Keratinocyte (primary cell): Measurements from ENCODE around the gene RIPK3. TPM values are rescaled to one million over a fixed set of nuclear protein-coding genes. Genes with fewer than 3 reads are reported as not detected.

ENCODE experiments used
- DNase-seq: peaks from one replicate; pipeline ENCODE4 v3.0.0-alpha.2; 2011; ENCODE audit warnings: low read depth, missing footprints, low spot score
- FAIRE-seq: peaks from 2 replicates; lab custom pipeline; 2011; peaks lifted over from hg19 to GRCh38; lab: Jason Lieb, UNC
- H2AFZ ChIP-seq: 2 replicates; pipeline ENCODE4 v1.6.0; 2012; ENCODE audit warnings: low read length, control low read depth, inconsistent platforms; ENCODE audit not compliant: control insufficient read depth
- H3K27ac ChIP-seq: 2 replicates; pipeline ENCODE4 v1.5.1; 2011; ENCODE audit warnings: low read length; ENCODE audit not compliant: control insufficient read depth, insufficient read depth
- H3K27me3 ChIP-seq: 3 replicates; pipeline ENCODE4 v1.6.0; 2011; ENCODE audit warnings: low read length; ENCODE audit not compliant: control insufficient read depth, insufficient read depth; ENCODE audit errors: extremely low read depth
- H3K36me3 ChIP-seq, 2 experiments: 2 replicates in 1 of 2; 3 replicates in 1 of 2; pipeline ENCODE4 v1.5.1; 2011; ENCODE audit warnings: low read length in 2 of 2, mild to moderate bottlenecking in 1 of 2; ENCODE audit not compliant: control insufficient read depth in 2 of 2, insufficient read depth in 2 of 2; ENCODE audit errors: extremely low read depth in 1 of 2
- H3K4me1 ChIP-seq: 3 replicates; pipeline ENCODE4 v1.5.1; 2011; ENCODE audit warnings: low read length; ENCODE audit not compliant: control insufficient read depth, insufficient read depth; ENCODE audit errors: extremely low read depth
- H3K4me2 ChIP-seq: 3 replicates; pipeline ENCODE4 v1.6.0; 2011; ENCODE audit warnings: low read depth, low read length; ENCODE audit not compliant: control insufficient read depth, insufficient read depth; ENCODE audit errors: extremely low read depth
- H3K4me3 ChIP-seq, 3 experiments: fragments of 200-600 bp in 1 of 3; sonication (generic) in 1 of 3; 2 replicates in 2 of 3; 3 replicates in 1 of 3; pipeline ENCODE4 v1.5.1; 2011 to 2016; ENCODE audit warnings: low read length in 3 of 3, mild to moderate bottlenecking in 3 of 3, control low read depth in 2 of 3, inconsistent platforms in 1 of 3, low read depth in 1 of 3, mixed read lengths in 1 of 3, mixed run types in 1 of 3, moderate library complexity in 1 of 3; ENCODE audit not compliant: control insufficient read depth in 2 of 3, insufficient read depth in 2 of 3; ENCODE audit errors: extremely low read depth in 1 of 3
- H3K79me2 ChIP-seq: 2 replicates; pipeline ENCODE4 v1.6.0; 2012; ENCODE audit warnings: low read length; ENCODE audit not compliant: control insufficient read depth, insufficient read depth
- H3K9ac ChIP-seq: 3 replicates; pipeline ENCODE4 v1.6.0; 2011; ENCODE audit warnings: low read length; ENCODE audit not compliant: control insufficient read depth, insufficient read depth; ENCODE audit errors: extremely low read depth
- H3K9me1 ChIP-seq: 3 replicates; pipeline ENCODE4 v1.6.0; 2011; ENCODE audit warnings: low read length; ENCODE audit not compliant: control insufficient read depth, insufficient read depth; ENCODE audit errors: extremely low read depth
- H3K9me3 ChIP-seq: 2 replicates; pipeline ENCODE4 v1.5.1; 2012; ENCODE audit warnings: low read depth, low read length; ENCODE audit not compliant: control insufficient read depth
- H4K20me1 ChIP-seq: 3 replicates; pipeline ENCODE4 v1.6.0; 2011; ENCODE audit warnings: low read length; ENCODE audit not compliant: control insufficient read depth, insufficient read depth; ENCODE audit errors: extremely low read depth
- CTCF ChIP-seq, 3 experiments: IDR thresholded peaks in 1 of 3; conservative IDR thresholded peaks in 1 of 3; optimal IDR thresholded peaks in 1 of 3; 2 replicates in 2 of 3; 3 replicates in 1 of 3; pipeline versions ENCODE3 to v1.5.1; 2011; ENCODE audit warnings: low read length in 3 of 3, mild to moderate bottlenecking in 3 of 3, moderate library complexity in 2 of 3, control low read depth in 1 of 3, inconsistent platforms in 1 of 3; ENCODE audit not compliant: insufficient read depth in 2 of 3; ENCODE audit errors: extremely low read depth in 1 of 3
- EZH2 ChIP-seq: IDR thresholded peaks from one replicate; pipeline ENCODE4 v1.6.1; 2012; ENCODE audit warnings: inconsistent platforms, mild to moderate bottlenecking, low read length, moderate library complexity
- dilution Hi-C: fragments of 300-500 bp; cut with MboI; formaldehyde crosslinking; loops from one replicate; pipeline ENCODE4 v1.7.0; 2020; ENCODE audit warnings: low sequenced_read_pairs; ENCODE audit not compliant: extremely low pct_ligation_motif_present
- polyA plus RNA-seq, 5 experiments: library from polyadenylated mRNA; depleted of rRNA in 3 of 5; stranded (reverse) in 3 of 5; stranded (forward) in 1 of 5; unstranded in 1 of 5; fragments of >200 nt; gene quantifications; 1 replicate in 1 of 5; 2 replicates in 3 of 5; 3 replicates in 1 of 5; pipeline versions ENCODE4 v1.2.1 to v1.2.3, GENCODE V29; 2011 to 2012; ENCODE audit warnings: missing spikeins in 2 of 5, low read depth in 1 of 5, low replicate concordance in 1 of 5

Gene RIPK3
- polyA plus RNA-seq, 1 donor (not counting 4 experiments of a cell fraction or from before 2014, with no cell fraction given): 8.0 TPM

- Histone ChIP-seq H3K27ac (peak overlapping the region; percentile 93), H3K4me1 (peaks cover 37% of the 10 kb centered on the region), H3K4me3 (peak overlapping the region; percentile 58 to 94 (median 80)), H3K9me3 (no peaks in the 10 kb centered on the region), H3K79me2 (peaks cover 32% of the 10 kb centered on the region), H3K36me3 (peaks cover 29 to 40% of the 10 kb centered on the region in 2 experiments), H3K9ac (peak overlapping the region; percentile 95), H3K9me1 (no peaks in the 10 kb centered on the region), H3K4me2 (peak overlapping the region; percentile 91), H2AFZ (peak overlapping the region; percentile 84), H4K20me1 (no peaks in the 10 kb centered on the region), H3K27me3 (no peaks in the 10 kb centered on the region)
- dilution Hi-C loops: no loop called here
- peak; percentile 75 for FAIRE-seq
- TF ChIP-seq EZH2: no peak
- no peak for TF ChIP-seq CTCF (optimal IDR thresholded peaks at IDR 0.05 in 1 of 3, IDR thresholded peaks at IDR 0.05 in 1 of 3, conservative IDR thresholded peaks at IDR 0.05 in 1 of 3; ENCODE audit: extremely low read depth in 1 of 3, insufficient read depth in 2 of 3, low read length in 3 of 3)
- DNase-seq: peak; percentile 87
Measured at GRCh38 chr14:24298892-24299254, 40.9 kb downstream of the RIPK3 start.

GRCh38 chr14:24297190-24297964 is 42.4 kb downstream of the RIPK3 start:
- no peak for TF ChIP-seq EZH2
- TF ChIP-seq CTCF (optimal IDR thresholded peaks at IDR 0.05 in 1 of 3, IDR thresholded peaks at IDR 0.05 in 1 of 3, conservative IDR thresholded peaks at IDR 0.05 in 1 of 3; ENCODE audit: extremely low read depth in 1 of 3, insufficient read depth in 2 of 3, low read length in 3 of 3): peak; percentile 47 to 71 (median 71)
- Histone ChIP-seq H3K9ac (no peak overlapping the region), H3K4me2 (peak overlapping the region; percentile 16), H3K4me1 (peaks cover 37% of the 10 kb centered on the region), H4K20me1 (no peaks in the 10 kb centered on the region), H2AFZ (no peak overlapping the region), H3K27ac (peak overlapping the region; percentile 36), H3K9me1 (no peaks in the 10 kb centered on the region), H3K9me3 (no peaks in the 10 kb centered on the region), H3K27me3 (no peaks in the 10 kb centered on the region), H3K4me3 (no peak overlapping the region), H3K79me2 (peaks cover 32% of the 10 kb centered on the region), H3K36me3 (peaks cover 22 to 32% of the 10 kb centered on the region in 2 experiments)
- dilution Hi-C loops: no loop called here
- FAIRE-seq (no peak), DNase-seq (no peak)
